Measurements from ENCODE around the gene SCAF1. TPM values are rescaled to one million over a fixed set of nuclear protein-coding genes. Genes with fewer than 3 reads are reported as not detected.

Gene SCAF1
- total RNA-seq, 1 donor from 2014 or later: 67.9 TPM

DNA sequence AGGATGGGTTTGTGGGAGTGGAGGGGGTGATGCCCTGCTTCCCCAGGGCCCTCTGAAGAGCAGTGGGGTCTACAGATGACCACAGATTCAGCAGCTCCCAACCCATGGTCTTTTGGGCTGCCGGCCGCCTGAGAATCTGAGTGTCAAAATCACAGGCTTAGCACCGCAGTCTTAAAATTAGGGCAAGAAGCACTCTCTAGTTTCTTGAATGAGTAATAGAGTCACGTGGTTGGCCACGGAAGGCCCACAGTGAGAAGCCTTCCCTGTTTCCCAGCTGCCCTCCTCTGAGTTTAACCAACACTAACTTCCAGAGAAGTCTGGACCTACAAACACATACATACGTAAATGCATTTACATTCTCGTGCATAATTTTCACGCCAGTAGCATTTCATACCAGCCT is 40.3 kb downstream of the SCAF1 start:
- intact Hi-C loops (cut with DNase I): no loop called here
- Histone ChIP-seq H3K27me3 (no peaks in the 10 kb centered on the region), H3K36me3 (peaks cover 54% of the 10 kb centered on the region), H3K4me3 (no peak overlapping the region), H3K4me1 (peaks cover 27% of the 10 kb centered on the region), H3K9me3 (no peaks in the 10 kb centered on the region), H3K27ac (no peak overlapping the region)
- TF ChIP-seq, protein P1, sequence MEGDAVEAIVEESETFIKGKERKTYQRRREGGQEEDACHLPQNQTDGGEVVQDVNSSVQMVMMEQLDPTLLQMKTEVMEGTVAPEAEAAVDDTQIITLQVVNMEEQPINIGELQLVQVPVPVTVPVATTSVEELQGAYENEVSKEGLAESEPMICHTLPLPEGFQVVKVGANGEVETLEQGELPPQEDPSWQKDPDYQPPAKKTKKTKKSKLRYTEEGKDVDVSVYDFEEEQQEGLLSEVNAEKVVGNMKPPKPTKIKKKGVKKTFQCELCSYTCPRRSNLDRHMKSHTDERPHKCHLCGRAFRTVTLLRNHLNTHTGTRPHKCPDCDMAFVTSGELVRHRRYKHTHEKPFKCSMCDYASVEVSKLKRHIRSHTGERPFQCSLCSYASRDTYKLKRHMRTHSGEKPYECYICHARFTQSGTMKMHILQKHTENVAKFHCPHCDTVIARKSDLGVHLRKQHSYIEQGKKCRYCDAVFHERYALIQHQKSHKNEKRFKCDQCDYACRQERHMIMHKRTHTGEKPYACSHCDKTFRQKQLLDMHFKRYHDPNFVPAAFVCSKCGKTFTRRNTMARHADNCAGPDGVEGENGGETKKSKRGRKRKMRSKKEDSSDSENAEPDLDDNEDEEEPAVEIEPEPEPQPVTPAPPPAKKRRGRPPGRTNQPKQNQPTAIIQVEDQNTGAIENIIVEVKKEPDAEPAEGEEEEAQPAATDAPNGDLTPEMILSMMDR (IDR thresholded peaks at IDR 0.05): no peak
- DNase-seq: no peak
- ATAC-seq: no peak

DNA sequence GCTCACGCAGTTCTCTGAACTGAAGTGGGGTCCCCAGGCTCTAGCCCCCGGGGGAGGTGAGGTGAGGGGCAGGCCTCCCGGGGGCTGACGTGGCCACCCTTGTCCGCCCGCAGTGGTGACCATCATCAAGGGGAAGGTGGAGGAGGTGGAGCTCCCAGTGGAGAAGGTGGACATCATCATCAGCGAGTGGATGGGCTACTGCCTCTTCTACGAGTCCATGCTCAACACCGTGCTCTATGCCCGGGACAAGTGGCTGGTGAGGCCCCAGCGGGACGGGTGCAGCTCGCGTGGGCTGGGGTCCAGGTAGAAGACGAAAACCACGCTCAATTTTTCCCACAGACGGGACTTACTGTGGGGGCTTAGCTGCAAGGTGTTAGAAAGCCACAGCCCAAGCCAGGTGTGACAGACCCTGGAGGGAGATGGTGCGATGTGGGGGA is 41.8 kb downstream of the SCAF1 start:
- no peaks in the 10 kb centered on the region for H3K9me3 ChIP-seq
- intact Hi-C loops (cut with DNase I): no loop called here
- peaks cover 54% of the 10 kb centered on the region for H3K36me3 ChIP-seq
- H3K4me3 ChIP-seq: no peak overlapping the region
- no peaks in the 10 kb centered on the region for H3K27me3 ChIP-seq
- ATAC-seq (no peak), DNase-seq (no peak)
- H3K27ac ChIP-seq: no peak overlapping the region
- peaks cover 17% of the 10 kb centered on the region for H3K4me1 ChIP-seq
- TF ChIP-seq, protein P1 (IDR thresholded peaks at IDR 0.05): no peak

DNA sequence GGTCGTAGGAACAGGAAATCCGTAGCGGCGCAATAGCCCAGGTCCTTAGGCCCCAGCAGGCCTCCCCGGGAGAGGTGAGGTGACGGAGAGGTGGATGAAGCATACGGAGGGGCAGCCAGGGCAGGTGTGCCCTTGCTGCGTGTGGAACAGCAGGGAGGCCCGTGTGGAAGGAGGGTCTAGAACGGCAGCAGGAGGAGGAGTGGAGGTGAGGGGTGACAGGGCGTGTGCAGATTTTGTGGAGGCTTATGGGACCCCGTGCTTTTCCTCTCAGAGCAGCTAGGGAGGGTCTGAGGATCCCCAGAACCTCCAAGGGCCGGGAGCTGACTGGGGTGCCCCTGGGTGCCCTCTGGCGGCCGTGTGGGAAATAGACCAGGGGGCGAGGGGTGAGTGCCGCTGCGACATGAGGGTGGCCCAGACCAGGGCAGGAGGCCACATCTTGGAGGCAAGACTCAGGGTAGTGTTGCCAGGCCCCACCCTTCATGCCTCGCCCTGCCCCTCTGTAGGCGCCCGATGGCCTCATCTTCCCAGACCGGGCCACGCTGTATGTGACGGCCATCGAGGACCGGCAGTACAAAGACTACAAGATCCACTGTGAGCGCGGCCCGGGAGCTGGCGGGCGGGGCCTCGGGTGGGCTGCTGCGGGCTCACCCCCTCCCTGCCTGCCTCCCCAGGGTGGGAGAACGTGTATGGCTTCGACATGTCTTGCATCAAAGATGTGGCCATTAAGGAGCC is 42.4 kb downstream of the SCAF1 start:
- H3K4me3 ChIP-seq: no peak overlapping the region
- H3K9me3 ChIP-seq: no peaks in the 10 kb centered on the region
- H3K36me3 ChIP-seq: peaks cover 54% of the 10 kb centered on the region
- TF ChIP-seq, protein P1 (IDR thresholded peaks at IDR 0.05): peak; percentile 37
- no peaks in the 10 kb centered on the region for H3K27me3 ChIP-seq
- ATAC-seq (peak; percentile 2), DNase-seq (no peak)
- intact Hi-C loops (cut with DNase I): no loop called here
- H3K27ac ChIP-seq: no peak overlapping the region
- peaks cover 13% of the 10 kb centered on the region for H3K4me1 ChIP-seq

DNA sequence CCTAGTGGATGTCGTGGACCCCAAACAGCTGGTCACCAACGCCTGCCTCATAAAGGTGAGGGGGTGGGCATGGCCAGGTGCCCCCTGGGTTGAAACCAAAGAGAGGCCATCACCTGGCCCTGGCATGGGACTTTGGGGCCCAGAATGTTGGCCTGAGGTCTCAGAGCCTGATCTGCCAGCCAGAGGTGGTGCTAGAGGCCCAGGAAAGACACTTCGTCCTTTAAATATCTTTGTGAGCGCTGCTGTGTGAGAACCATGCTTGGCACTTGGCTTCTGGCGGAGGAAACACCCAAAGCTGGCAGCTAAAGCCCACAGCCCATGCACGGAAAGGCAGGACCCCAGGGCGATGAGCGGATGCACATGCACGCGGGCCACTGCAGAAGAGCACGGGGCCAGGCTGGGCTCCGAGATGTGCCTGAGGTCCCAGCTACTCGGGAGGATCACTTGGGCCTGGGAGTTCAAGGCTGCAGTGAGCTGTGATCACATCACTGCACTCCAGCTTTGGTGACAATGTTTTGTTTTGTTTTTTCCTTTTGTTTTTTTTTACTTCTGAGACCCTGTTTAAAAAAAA is 43.1 kb downstream of the SCAF1 start:
- H3K4me3 ChIP-seq: no peak overlapping the region
- no peaks in the 10 kb centered on the region for H3K9me3 ChIP-seq
- H3K36me3 ChIP-seq: peaks cover 54% of the 10 kb centered on the region
- no peak overlapping the region for H3K27ac ChIP-seq
- H3K27me3 ChIP-seq: peaks cover 5% of the 10 kb centered on the region
- peaks cover 16% of the 10 kb centered on the region for H3K4me1 ChIP-seq
- intact Hi-C loops (cut with DNase I): no loop called here
- TF ChIP-seq, protein P1 (IDR thresholded peaks at IDR 0.05): no peak
- no peak for DNase-seq
- no peak for ATAC-seq

DNA sequence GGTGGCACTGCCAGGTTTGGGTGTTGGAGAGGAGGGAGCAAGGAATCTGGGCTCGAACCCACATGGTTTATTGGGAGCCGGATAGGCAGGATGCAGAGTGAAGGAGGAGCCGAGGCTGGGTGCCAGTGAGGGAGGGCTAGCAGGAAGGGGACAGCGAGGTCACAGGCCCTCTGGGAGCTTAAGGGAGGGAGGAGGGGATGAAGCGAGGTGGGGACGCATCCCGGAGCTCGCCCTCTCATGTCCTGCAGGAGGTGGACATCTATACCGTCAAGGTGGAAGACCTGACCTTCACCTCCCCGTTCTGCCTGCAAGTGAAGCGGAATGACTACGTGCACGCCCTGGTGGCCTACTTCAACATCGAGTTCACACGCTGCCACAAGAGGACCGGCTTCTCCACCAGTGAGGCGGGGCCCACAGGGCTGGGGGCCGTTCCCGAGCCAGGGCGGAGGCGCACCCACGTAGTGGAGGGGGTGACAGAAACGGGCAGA is 43.9 kb downstream of the SCAF1 start:
- intact Hi-C loops (cut with DNase I): no loop called here
- no peak overlapping the region for H3K27ac ChIP-seq
- H3K27me3 ChIP-seq: peaks cover 7% of the 10 kb centered on the region
- no peak for ATAC-seq
- H3K4me1 ChIP-seq: peaks cover 16% of the 10 kb centered on the region
- no peaks in the 10 kb centered on the region for H3K9me3 ChIP-seq
- peaks cover 51% of the 10 kb centered on the region for H3K36me3 ChIP-seq
- TF ChIP-seq, protein P1 (IDR thresholded peaks at IDR 0.05): no peak
- H3K4me3 ChIP-seq: peak overlapping the region; percentile 16
- no peak for DNase-seq

Measured in upper lobe of right lung (tissue), 1 donor.